Astrocyte (in vitro differentiated cells and primary cell): ENCODE data around the gene RPS6KL1. TPM values are rescaled to one million over a fixed set of nuclear protein-coding genes. Genes with fewer than 3 reads are reported as not detected.

ENCODE experiments used
- DNase-seq: peaks from one replicate; pipeline ENCODE4 v3.0.0-alpha.2; 2010; ENCODE audit warnings: low read depth
- FAIRE-seq: peaks from 2 replicates; lab custom pipeline; 2011; peaks lifted over from hg19 to GRCh38; lab: Jason Lieb, UNC
- H2AFZ ChIP-seq: 2 replicates; pipeline ENCODE4 v1.6.0; 2012; ENCODE audit warnings: low read depth, low read length, inconsistent platforms
- H3K27ac ChIP-seq: 2 replicates; pipeline ENCODE4 v1.5.1; 2011; ENCODE audit warnings: low read depth, low read length, inconsistent platforms
- H3K27me3 ChIP-seq: 2 replicates; pipeline ENCODE4 v1.6.0; 2011; ENCODE audit warnings: low read length, inconsistent platforms; ENCODE audit not compliant: insufficient read depth
- H3K36me3 ChIP-seq: 2 replicates; pipeline ENCODE4 v1.5.1; 2011; ENCODE audit warnings: low read length, inconsistent platforms; ENCODE audit not compliant: insufficient read depth
- H3K4me1 ChIP-seq: 2 replicates; pipeline ENCODE4 v1.5.1; 2011; ENCODE audit warnings: low read length, inconsistent platforms; ENCODE audit not compliant: insufficient read depth
- H3K4me2 ChIP-seq: 2 replicates; pipeline ENCODE4 v1.6.0; 2012; ENCODE audit warnings: low read length, inconsistent platforms
- H3K4me3 ChIP-seq: 2 replicates; pipeline ENCODE4 v1.5.1; 2011; ENCODE audit warnings: low read depth, mild to moderate bottlenecking, low read length, inconsistent platforms; ENCODE audit not compliant: insufficient read depth
- H3K79me2 ChIP-seq: 2 replicates; pipeline ENCODE4 v1.6.0; 2012; ENCODE audit warnings: mild to moderate bottlenecking, low read length, inconsistent platforms; ENCODE audit not compliant: insufficient read depth
- H3K9ac ChIP-seq: 2 replicates; pipeline ENCODE4 v1.6.0; 2012; ENCODE audit warnings: mild to moderate bottlenecking, low read length, inconsistent platforms
- H3K9me3 ChIP-seq: 2 replicates; pipeline ENCODE4 v1.5.1; 2012; ENCODE audit warnings: low read depth, mild to moderate bottlenecking, low read length, inconsistent platforms; ENCODE audit not compliant: insufficient read depth
- H4K20me1 ChIP-seq: 2 replicates; pipeline ENCODE4 v1.6.0; 2012; ENCODE audit warnings: low read length, inconsistent platforms; ENCODE audit not compliant: insufficient read depth
- H3K27ac Mint-ChIP-seq: one replicate; pipeline ENCODE4 v1.8.0; 2021; ENCODE audit warnings: mild to moderate bottlenecking, mixed read lengths; ENCODE audit not compliant: unreplicated experiment
- H3K27me3 Mint-ChIP-seq: one replicate; pipeline ENCODE4 v1.8.0; 2021; ENCODE audit warnings: low read depth, mixed read lengths; ENCODE audit not compliant: unreplicated experiment
- H3K36me3 Mint-ChIP-seq: one replicate; pipeline ENCODE4 v1.8.0; 2021; ENCODE audit warnings: low read depth, mixed read lengths; ENCODE audit not compliant: unreplicated experiment
- H3K4me1 Mint-ChIP-seq: one replicate; pipeline ENCODE4 v1.8.0; 2021; ENCODE audit warnings: low read depth, mixed read lengths; ENCODE audit not compliant: unreplicated experiment
- H3K4me3 Mint-ChIP-seq: one replicate; pipeline ENCODE4 v1.8.0; 2021; ENCODE audit warnings: mild to moderate bottlenecking, moderate library complexity, mixed read lengths; ENCODE audit not compliant: unreplicated experiment
- H3K9me3 Mint-ChIP-seq: one replicate; pipeline ENCODE4 v1.8.0; 2021; ENCODE audit warnings: mild to moderate bottlenecking, mixed read lengths; ENCODE audit not compliant: unreplicated experiment
- EZH2 ChIP-seq: IDR thresholded peaks from 2 replicates; pipeline ENCODE4 v1.6.1; 2012; ENCODE audit warnings: mild to moderate bottlenecking, low read length, inconsistent platforms; ENCODE audit not compliant: insufficient read depth
- total RNA-seq: library from RNA; stranded (reverse); gene quantifications from 2 replicates; pipeline ENCODE4 v1.2.1, GENCODE V29; 2021
- TF ChIP-seq, protein P1 (sequence below): IDR thresholded peaks from 2 replicates; pipeline ENCODE4 v1.5.1; 2011; ENCODE audit warnings: low read depth, mild to moderate bottlenecking, inconsistent platforms, low read length, moderate library complexity; ENCODE audit not compliant: insufficient read depth

RPS6KL1 gene
- total RNA-seq, 1 donor from 2014 or later: 1.7 TPM

DNA sequence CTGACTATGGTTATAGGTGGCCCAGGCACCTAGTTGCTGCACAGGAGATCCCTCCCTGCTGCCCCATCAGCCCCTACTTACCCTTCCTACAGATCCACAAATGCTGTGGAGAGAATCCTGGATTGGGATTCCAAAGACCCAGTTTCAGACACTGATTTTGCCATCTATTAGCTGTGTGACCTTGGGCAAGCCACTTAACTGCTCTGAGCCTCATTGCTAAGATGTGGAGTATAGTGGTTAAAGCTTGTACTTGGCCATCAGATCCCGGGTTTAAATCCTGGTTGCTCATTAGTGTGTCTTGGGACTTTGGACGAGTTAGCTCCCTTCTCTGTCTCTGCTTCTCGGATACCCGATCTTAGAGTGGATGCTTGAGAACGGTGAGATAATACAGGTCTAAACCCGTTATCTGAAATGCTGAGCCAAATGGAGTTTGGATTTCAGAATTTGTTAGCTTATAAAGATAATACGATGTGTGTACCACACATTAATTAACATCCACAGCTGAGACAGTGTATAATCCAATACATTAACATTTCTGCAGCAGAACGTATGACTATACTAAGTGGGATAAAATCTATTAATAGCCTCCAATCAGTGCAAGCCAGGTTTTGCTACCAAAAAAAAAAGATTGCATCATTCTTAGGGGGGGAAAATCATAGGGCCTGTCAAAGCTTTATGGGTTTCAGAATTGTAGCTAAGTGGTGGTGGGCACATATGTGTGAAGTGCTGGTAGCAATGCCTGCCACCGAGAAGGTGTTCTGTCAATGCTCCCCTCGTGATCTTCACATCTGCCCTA, 63.1 kb downstream of the RPS6KL1 start:
- Histone ChIP-seq H3K4me3 (no peak overlapping the region), H3K4me1 (no peaks in the 10 kb centered on the region), H4K20me1 (no peaks in the 10 kb centered on the region), H3K9me3 (no peaks in the 10 kb centered on the region), H3K27me3 (peaks cover 2% of the 10 kb centered on the region), H3K9ac (no peak overlapping the region), H2AFZ (no peak overlapping the region), H3K79me2 (no peaks in the 10 kb centered on the region), H3K27ac (no peak overlapping the region), H3K36me3 (no peaks in the 10 kb centered on the region), H3K4me2 (no peak overlapping the region)
- Mint-ChIP-seq H3K4me3 (no peak overlapping the region), H3K27ac (peak overlapping the region; percentile 66), H3K36me3 (peaks cover 2% of the 10 kb centered on the region), H3K9me3 (no peaks in the 10 kb centered on the region), H3K27me3 (peaks cover 14% of the 10 kb centered on the region), H3K4me1 (peaks cover 8% of the 10 kb centered on the region)
- FAIRE-seq: no peak
- no peak for DNase-seq
- TF ChIP-seq, protein P1, sequence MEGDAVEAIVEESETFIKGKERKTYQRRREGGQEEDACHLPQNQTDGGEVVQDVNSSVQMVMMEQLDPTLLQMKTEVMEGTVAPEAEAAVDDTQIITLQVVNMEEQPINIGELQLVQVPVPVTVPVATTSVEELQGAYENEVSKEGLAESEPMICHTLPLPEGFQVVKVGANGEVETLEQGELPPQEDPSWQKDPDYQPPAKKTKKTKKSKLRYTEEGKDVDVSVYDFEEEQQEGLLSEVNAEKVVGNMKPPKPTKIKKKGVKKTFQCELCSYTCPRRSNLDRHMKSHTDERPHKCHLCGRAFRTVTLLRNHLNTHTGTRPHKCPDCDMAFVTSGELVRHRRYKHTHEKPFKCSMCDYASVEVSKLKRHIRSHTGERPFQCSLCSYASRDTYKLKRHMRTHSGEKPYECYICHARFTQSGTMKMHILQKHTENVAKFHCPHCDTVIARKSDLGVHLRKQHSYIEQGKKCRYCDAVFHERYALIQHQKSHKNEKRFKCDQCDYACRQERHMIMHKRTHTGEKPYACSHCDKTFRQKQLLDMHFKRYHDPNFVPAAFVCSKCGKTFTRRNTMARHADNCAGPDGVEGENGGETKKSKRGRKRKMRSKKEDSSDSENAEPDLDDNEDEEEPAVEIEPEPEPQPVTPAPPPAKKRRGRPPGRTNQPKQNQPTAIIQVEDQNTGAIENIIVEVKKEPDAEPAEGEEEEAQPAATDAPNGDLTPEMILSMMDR: no peak
- no peak for TF ChIP-seq EZH2

DNA sequence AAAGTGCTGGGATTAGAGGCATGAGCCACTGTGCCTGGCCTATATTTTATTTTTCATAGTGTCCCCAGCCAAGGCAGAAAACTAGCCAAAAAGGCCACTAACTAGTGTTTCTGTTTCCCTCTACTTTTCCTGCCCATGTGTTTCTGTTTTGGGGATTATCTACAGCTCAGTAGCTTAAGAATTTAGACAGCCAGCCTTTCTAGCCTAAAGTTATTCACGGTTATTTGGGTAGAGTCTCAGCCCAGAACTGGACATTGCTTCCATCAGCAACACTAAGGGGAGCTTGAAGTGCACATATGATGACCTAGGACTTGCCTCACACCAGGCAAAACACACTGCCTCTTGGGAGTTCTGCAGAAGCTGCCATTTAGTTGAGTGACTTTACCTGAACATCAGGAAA, 65.0 kb downstream of the RPS6KL1 start:
- Histone ChIP-seq H3K9me3 (no peaks in the 10 kb centered on the region), H2AFZ (no peak overlapping the region), H3K27me3 (peaks cover 2% of the 10 kb centered on the region), H3K36me3 (no peaks in the 10 kb centered on the region), H3K4me1 (peaks cover 3% of the 10 kb centered on the region), H4K20me1 (no peaks in the 10 kb centered on the region), H3K4me3 (no peak overlapping the region), H3K9ac (no peak overlapping the region), H3K4me2 (no peak overlapping the region), H3K79me2 (no peaks in the 10 kb centered on the region), H3K27ac (no peak overlapping the region)
- peaks cover 2% of the 10 kb centered on the region for H3K36me3 Mint-ChIP-seq
- peaks cover 11% of the 10 kb centered on the region for H3K27me3 Mint-ChIP-seq
- FAIRE-seq (no peak), DNase-seq (no peak)
- no peak overlapping the region for H3K27ac Mint-ChIP-seq
- H3K9me3 Mint-ChIP-seq: no peaks in the 10 kb centered on the region
- peaks cover 12% of the 10 kb centered on the region for H3K4me1 Mint-ChIP-seq
- TF ChIP-seq, protein P1: no peak
- TF ChIP-seq EZH2: no peak
- H3K4me3 Mint-ChIP-seq: no peak overlapping the region

DNA sequence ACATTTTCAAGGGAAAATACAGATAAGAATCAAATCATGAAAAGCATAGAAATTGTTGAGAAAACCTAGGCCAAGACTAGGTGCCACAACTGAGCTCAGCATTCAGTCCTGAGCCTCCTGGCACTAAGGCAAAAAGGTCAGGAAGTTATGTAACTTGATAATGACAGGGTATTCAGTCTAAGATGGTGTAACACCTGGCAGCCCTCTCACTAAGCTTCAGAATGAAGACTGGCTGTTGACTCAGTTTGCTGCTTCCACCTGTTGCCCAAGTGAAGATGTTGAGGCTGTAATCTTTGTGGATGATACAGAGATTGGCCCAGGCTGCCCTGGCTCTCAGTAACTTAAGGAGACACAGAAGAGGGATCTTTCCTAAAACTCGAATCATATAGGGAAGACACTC, 66.7 kb downstream of the RPS6KL1 start:
- Mint-ChIP-seq H3K36me3 (peaks cover 2% of the 10 kb centered on the region), H3K4me1 (peaks cover 13% of the 10 kb centered on the region), H3K27me3 (peaks cover 5% of the 10 kb centered on the region), H3K4me3 (no peak overlapping the region), H3K27ac (no peak overlapping the region), H3K9me3 (no peaks in the 10 kb centered on the region)
- DNase-seq (no peak), FAIRE-seq (no peak)
- Histone ChIP-seq H3K4me3 (no peak overlapping the region), H3K4me1 (peaks cover 6% of the 10 kb centered on the region), H3K27me3 (no peaks in the 10 kb centered on the region), H3K36me3 (no peaks in the 10 kb centered on the region), H3K27ac (no peak overlapping the region), H3K9ac (no peak overlapping the region), H3K9me3 (no peaks in the 10 kb centered on the region), H2AFZ (no peak overlapping the region), H3K4me2 (no peak overlapping the region), H4K20me1 (no peaks in the 10 kb centered on the region), H3K79me2 (no peaks in the 10 kb centered on the region)
- no peak for TF ChIP-seq EZH2
- TF ChIP-seq, protein P1: no peak
